ENCODE results near the gene SRRM2.

Gene SRRM2

DNA sequence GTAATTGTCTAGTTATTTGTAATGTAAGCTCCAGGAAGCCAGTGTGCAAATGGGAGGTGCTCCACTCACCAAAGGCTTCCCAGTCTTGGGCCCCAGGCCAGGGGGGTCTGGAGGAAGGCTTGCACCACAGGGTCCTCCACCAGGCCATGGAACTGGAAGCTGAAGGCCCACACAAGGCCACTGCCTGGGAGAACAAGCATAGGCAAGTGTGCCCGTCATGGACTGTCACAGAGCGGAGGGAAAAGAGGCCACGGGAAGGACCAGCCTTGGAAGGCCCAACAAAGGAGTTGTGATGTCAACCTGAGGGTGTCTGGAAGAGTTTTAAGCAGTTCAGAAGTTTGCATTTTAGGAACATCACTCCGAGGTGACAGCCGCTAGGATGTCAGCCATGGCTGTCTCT, 3.0 kb upstream of the SRRM2 start:
- H3K4me3 ChIP-seq (ENCODE audit: low read depth, low read length), result no peak overlapping the region
- TF ChIP-seq, protein P1, sequence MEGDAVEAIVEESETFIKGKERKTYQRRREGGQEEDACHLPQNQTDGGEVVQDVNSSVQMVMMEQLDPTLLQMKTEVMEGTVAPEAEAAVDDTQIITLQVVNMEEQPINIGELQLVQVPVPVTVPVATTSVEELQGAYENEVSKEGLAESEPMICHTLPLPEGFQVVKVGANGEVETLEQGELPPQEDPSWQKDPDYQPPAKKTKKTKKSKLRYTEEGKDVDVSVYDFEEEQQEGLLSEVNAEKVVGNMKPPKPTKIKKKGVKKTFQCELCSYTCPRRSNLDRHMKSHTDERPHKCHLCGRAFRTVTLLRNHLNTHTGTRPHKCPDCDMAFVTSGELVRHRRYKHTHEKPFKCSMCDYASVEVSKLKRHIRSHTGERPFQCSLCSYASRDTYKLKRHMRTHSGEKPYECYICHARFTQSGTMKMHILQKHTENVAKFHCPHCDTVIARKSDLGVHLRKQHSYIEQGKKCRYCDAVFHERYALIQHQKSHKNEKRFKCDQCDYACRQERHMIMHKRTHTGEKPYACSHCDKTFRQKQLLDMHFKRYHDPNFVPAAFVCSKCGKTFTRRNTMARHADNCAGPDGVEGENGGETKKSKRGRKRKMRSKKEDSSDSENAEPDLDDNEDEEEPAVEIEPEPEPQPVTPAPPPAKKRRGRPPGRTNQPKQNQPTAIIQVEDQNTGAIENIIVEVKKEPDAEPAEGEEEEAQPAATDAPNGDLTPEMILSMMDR (IDR thresholded peaks at IDR 0.05; ENCODE audit: low read depth, low read length), result no peak

DNA sequence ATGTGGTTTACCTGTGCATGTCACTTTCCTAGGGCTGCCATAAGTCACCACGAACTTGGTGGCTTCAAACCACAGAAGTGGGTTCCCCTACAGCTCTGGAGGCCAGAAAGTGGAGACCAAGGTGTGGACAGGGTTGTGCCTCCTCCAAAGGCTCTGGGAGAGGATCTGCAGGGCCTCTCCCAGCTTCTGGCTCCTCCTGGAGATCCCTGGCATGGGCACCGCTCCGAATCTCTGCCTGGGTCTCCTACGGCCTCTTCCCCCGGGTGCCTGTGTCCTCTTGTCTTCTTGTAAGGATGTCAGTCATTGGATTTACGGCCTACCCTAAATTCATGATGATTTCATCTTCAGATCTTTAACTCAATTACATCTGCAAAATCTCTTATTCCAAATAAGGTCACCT, 2.5 kb upstream of the SRRM2 start:
- H3K4me3 ChIP-seq (ENCODE audit: low read depth, low read length), result no peak overlapping the region
- TF ChIP-seq, protein P1 (IDR thresholded peaks at IDR 0.05; ENCODE audit: low read depth, low read length), result no peak

DNA sequence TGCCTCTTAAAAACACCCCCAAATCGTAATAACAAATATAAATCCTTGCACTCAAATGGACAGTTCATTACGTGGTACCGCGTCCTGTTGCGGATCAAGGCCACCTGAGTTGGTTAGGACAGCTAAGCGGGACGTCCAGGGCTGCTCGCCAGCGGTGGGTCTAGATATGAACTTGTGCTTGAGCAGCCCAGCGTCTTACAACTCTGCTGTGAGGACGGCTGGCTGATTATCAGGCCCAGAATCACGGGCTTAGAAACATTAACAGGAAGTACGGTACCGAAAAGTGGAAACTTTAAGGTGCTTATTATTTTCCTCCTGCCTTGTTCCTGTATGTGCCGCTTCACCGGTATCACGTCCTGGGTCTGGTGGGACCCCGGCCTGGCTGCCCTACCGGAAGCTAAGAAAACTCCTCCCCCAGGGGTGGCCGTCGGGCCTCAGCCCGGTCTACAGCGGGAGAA, 832 bp upstream of the SRRM2 start:
- peak overlapping the region; percentile 82 for H3K4me3 ChIP-seq (ENCODE audit: low read depth, low read length)
- TF ChIP-seq, protein P1 (IDR thresholded peaks at IDR 0.05; ENCODE audit: low read depth, low read length), result no peak

DNA sequence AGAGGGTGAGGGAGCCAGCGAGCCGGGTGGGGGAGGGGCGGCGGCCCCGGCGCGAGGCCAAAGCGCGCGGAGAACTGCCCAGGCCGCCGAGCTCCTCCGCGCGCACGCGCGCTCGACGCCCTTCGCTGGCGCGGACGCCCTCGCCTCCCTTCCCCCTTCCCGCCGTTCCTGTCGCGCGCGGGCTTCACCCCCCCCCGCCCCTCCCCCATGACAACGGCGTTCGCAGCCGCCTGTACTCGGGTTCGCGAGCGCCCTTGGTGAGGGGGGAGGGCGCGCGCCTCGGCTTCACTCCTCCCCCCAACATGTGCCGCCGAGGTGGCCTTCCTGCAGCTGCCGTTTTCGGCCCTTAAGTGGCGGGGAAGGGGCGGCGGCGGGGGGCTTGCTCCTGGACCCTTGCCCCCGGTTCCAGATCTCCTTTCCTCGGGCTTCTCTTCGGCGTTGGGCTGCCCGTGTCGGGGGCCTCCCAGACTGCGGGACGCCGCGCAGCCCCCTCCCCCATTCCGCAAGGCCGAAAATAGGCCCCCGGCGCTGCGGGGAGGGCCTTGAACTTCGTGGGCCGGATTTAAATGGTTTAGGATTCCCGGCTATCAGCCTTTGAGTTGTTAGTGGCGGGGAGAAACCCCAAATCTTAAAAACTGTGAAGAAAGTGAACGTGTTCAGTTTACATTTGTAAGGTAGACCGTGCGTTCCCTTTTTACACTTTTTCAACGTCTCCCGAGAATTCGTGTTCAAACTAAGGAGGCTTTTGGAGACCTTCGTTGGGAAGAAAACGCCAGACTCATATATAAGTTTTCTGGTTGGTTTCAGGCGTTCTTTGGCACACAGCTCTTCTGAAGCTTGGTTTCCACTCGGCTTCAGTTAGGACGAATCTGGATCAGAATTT, 653 bp downstream of the SRRM2 start:
- TF ChIP-seq, protein P1 (IDR thresholded peaks at IDR 0.05; ENCODE audit: low read depth, low read length), result no peak
- H3K4me3 ChIP-seq (ENCODE audit: low read depth, low read length), result peak overlapping the region; percentile 82

DNA sequence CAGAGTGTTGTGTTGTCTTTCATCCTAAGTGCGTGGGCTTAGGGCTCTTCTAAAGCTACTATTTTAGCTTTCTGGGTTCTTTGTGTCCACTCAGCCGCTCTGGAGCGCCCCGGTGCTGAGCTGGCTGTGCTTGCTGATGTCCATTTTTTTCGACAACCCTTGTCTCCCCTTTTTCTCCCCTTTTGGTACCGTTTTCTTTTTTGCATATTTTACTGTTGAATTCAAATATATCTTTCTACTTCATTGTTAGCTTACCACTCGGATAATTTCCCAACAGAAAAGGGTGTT, 1.2 kb downstream of the SRRM2 start:
- TF ChIP-seq, protein P1 (IDR thresholded peaks at IDR 0.05; ENCODE audit: low read depth, low read length), result no peak
- peak overlapping the region; percentile 82 for H3K4me3 ChIP-seq (ENCODE audit: low read depth, low read length)

DNA sequence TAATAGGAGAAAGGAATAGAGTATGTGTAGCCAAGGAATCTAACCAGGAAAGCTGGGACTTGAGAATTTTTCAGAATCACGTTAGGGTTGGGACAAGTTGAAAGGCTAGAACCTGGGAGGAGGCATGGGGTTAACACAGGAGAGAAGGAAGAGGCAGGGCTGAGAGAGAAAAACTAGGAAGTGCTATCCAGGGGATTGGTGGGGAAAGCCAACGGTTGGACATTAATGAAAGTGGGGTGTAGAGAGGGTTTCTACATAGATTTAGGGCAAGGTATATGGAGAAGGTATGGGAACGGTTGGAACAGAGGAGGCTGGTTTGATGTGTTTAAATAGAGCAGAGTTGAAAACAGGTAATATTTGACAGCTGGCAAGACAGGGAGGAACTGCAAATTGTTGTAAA, 2.7 kb downstream of the SRRM2 start:
- TF ChIP-seq, protein P1 (IDR thresholded peaks at IDR 0.05; ENCODE audit: low read depth, low read length), result no peak
- H3K4me3 ChIP-seq (ENCODE audit: low read depth, low read length), result peak overlapping the region; percentile 82

DNA sequence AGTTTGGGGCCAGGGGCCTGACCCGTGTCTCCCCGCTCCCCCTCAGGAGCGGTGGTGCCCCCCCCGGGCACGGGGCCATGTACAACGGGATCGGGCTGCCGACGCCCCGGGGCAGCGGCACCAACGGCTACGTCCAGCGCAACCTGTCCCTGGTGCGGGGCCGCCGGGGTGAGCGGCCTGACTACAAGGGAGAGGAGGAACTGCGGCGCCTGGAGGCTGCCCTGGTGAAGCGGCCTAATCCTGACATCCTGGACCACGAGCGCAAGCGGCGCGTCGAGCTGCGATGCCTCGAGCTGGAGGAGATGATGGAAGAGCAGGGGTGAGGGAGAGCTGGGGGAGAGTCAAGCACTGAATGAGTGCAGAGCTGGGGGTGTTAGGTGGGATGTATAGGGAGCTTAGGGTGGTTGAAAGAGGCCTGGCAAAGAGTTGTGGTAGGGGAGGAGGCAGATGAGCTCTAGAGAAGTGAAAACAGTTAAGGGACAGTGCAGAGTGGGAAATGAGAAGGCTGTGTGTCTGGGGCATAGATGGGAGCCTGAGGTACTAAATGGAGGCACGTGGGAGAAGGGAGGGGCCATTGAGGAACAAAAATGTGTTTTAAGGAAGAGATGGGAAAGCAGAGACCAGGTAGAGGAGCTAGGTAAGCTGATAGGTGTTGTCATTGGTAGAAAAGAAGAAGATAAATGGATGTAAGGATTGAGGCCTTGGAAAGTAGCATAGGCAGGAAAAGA, 4.0 kb downstream of the SRRM2 start:
- TF ChIP-seq, protein P1 (IDR thresholded peaks at IDR 0.05; ENCODE audit: low read depth, low read length), result no peak
- H3K4me3 ChIP-seq (ENCODE audit: low read depth, low read length), result no peak overlapping the region

Data from WI38 (cell line).